SKM-1 (cell line): ENCODE results near the gene OPRM1.
"Not testable (repeated sequence)": the region's sequence is repeated elsewhere in the genome, so short reads cannot be mapped to it uniquely, and the experiment has no call there.

ENCODE experiments used
- DNase-seq: peaks from one replicate; lab custom pipeline; 2025; ENCODE audit not compliant: unreplicated experiment; lab: John Stamatoyannopoulos, UW

The OPRM1 gene

GRCh38 chr6:154039231-154039842 is at the start of gene OPRM1:
TSS of gene OPRM1 (plus strand) at chr6:154039240. CDS start at chr6:154039545, 305 bp downstream.
- DNase-seq: no peak

- DNase-seq: no peak
Observed at GRCh38 chr6:153989989-153990388, 49.1 kb upstream of the OPRM1 start.

GRCh38 chr6:153994004-153994403 is 45.0 kb upstream of the OPRM1 start:
- DNase-seq: no peak

- DNase-seq: no peak
Observed at GRCh38 chr6:153994811-153995210, 44.2 kb upstream of the OPRM1 start.

- no peak for DNase-seq
Observed at GRCh38 chr6:153997221-153997620, 41.8 kb upstream of the OPRM1 start.

- no peak for DNase-seq
Observed at GRCh38 chr6:154001494-154002285, 37.4 kb upstream of the OPRM1 start.

GRCh38 chr6:154002894-154003293 is 36.1 kb upstream of the OPRM1 start:
- DNase-seq: no peak

- no peak for DNase-seq
Observed at GRCh38 chr6:154010371-154010770, 28.7 kb upstream of the OPRM1 start.

- DNase-seq: peak; percentile 52
Observed at GRCh38 chr6:154012852-154013251, 26.2 kb upstream of the OPRM1 start.

- no peak for DNase-seq
Observed at GRCh38 chr6:154017786-154018185, 21.3 kb upstream of the OPRM1 start.

GRCh38 chr6:154030646-154031045 is 8.4 kb upstream of the OPRM1 start:
- DNase-seq: no peak

GRCh38 chr6:154041001-154041400 is 2.0 kb downstream of the OPRM1 start:
- DNase-seq: no peak

- no peak for DNase-seq
Observed at GRCh38 chr6:154053141-154053540, 14.1 kb downstream of the OPRM1 start.

GRCh38 chr6:154056536-154056935 is 17.5 kb downstream of the OPRM1 start:
- DNase-seq: no peak

GRCh38 chr6:154057098-154057497 is 18.1 kb downstream of the OPRM1 start:
- no peak for DNase-seq

- no peak for DNase-seq
Observed at GRCh38 chr6:154058963-154059680, 20.1 kb downstream of the OPRM1 start.

- DNase-seq: no peak
Observed at GRCh38 chr6:154060076-154060475, 21.0 kb downstream of the OPRM1 start.

- no peak for DNase-seq
Observed at GRCh38 chr6:154070041-154070440, 31.0 kb downstream of the OPRM1 start.

- DNase-seq: no peak
Observed at GRCh38 chr6:154070657-154071056, 31.6 kb downstream of the OPRM1 start.

GRCh38 chr6:154071236-154071635 is 32.2 kb downstream of the OPRM1 start:
- DNase-seq: no peak

GRCh38 chr6:154071711-154072110 is 32.7 kb downstream of the OPRM1 start:
- no peak for DNase-seq

- DNase-seq: not testable (repeated sequence)
Observed at GRCh38 chr6:154078596-154078995, 39.6 kb downstream of the OPRM1 start.
